Measurements from ENCODE around the gene ZNF311. TPM values are rescaled to one million over a fixed set of nuclear protein-coding genes. Genes with fewer than 3 reads are reported as not detected.

The ZNF311 gene
- 2.6 and 2.7 TPM in 2 replicates for total RNA-seq

DNA sequence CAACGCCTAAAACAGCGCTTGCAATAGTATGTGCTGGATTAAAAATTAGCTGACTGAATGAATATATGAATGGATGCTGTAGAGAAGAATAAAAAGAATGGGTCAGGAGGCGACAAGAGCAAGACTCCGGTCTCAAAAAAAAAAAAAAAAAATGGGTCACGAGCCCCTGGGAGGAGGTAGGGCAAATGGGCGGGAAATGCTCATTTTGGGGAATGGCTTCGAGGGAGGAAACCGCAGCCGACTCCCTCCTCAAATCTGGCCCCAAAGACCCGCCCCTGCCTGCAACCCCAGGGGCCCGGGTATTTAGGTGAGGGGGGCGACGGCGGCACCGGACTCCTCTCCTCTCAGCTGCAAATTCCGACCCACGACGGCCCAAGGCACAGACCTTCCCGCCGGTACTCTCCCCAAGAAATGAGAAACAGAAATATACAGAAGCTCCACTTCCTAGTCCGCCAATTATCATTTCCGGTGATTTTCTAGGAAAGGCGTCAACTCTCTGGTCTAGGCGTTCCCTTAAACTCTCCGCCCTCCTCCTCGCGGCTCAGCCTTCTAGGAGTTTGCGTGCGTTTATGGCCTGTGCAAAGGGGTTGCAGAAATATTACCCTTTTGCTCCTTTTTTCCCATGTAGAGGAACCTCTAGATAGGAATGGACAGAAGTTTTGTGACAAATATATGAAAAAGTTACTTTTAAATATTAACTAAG lies at the start of gene ZNF311:
Gene ZNF311 (minus strand): TSS at position 133 of the 703 bp plus-strand sequence. CDS start 1,361 bp downstream, outside the sequence.
- no peaks in the 10 kb centered on the region for H3K36me3 ChIP-seq (ENCODE audit: control insufficient read depth, insufficient read depth, low read length)
- DNase-seq (ENCODE audit: low read depth), result no peak
- TF ChIP-seq, protein P1, sequence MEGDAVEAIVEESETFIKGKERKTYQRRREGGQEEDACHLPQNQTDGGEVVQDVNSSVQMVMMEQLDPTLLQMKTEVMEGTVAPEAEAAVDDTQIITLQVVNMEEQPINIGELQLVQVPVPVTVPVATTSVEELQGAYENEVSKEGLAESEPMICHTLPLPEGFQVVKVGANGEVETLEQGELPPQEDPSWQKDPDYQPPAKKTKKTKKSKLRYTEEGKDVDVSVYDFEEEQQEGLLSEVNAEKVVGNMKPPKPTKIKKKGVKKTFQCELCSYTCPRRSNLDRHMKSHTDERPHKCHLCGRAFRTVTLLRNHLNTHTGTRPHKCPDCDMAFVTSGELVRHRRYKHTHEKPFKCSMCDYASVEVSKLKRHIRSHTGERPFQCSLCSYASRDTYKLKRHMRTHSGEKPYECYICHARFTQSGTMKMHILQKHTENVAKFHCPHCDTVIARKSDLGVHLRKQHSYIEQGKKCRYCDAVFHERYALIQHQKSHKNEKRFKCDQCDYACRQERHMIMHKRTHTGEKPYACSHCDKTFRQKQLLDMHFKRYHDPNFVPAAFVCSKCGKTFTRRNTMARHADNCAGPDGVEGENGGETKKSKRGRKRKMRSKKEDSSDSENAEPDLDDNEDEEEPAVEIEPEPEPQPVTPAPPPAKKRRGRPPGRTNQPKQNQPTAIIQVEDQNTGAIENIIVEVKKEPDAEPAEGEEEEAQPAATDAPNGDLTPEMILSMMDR (IDR thresholded peaks at IDR 0.05; ENCODE audit: insufficient read depth, low read length, poor library complexity, severe bottlenecking), result no peak
- peak within 1 kb of the TSS; percentile 60 for H3K4me3 ChIP-seq (ENCODE audit: low read depth, low read length)
- no peaks in the 10 kb centered on the region for H3K27me3 ChIP-seq (ENCODE audit: control insufficient read depth, insufficient read depth, low read length)

DNA sequence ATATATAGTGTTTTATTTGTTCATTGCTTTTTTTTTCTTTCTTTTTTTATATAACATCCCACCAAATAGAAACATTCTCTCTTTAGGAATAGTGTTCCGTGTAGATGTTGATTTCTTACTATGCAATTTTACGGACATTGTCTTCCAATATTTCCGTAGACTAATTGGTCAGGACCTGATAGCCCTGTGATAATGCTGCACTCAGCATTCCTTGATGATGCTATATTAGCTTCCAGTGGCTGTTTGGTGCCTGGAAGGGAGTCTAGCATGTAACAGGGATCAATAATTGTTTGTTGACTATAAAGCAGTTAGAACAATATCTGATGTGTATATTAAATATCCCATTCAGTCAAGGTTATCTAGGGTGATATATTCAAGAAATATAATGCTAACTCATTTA lies 46.6 kb upstream of the ZNF311 start:
- no peak for DNase-seq (ENCODE audit: low read depth)
- no peak overlapping the region for H3K4me3 ChIP-seq (ENCODE audit: low read depth, low read length)
- no peaks in the 10 kb centered on the region for H3K27me3 ChIP-seq (ENCODE audit: control insufficient read depth, insufficient read depth, low read length)
- no peaks in the 10 kb centered on the region for H3K36me3 ChIP-seq (ENCODE audit: control insufficient read depth, insufficient read depth, low read length)
- TF ChIP-seq, protein P1 (IDR thresholded peaks at IDR 0.05; ENCODE audit: insufficient read depth, low read length, poor library complexity, severe bottlenecking), result no peak

DNA sequence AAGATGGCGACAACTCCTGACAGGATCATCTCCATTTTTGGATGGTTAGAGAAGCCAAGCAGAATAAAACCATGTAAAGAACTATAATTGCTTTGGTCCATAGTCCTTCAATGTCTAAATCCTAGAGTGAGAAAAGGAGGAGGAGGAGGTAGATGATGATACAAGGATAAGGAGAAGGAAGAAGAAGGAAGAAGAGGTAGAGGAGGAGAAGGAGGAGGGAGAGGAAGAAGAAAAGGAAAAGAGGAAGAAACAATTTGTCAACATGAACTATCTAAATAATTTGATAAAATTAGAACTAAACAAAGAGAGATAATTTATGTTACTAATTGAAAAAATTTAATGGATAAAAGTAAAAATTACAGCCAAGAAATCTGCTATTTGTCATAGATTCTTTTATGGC lies 40.0 kb upstream of the ZNF311 start, which contains the start of gene OR2W1:
Gene OR2W1 (minus strand): TSS at position 101 of the 400 bp plus-strand sequence. CDS start 0 bp downstream, at position 101.
- Histone ChIP-seq H3K4me3 (ENCODE audit: low read depth, low read length) (no peak within 1 kb of the TSS), H3K36me3 (ENCODE audit: control insufficient read depth, insufficient read depth, low read length) (no peaks in the 10 kb centered on the region), H3K27me3 (ENCODE audit: control insufficient read depth, insufficient read depth, low read length) (no peaks in the 10 kb centered on the region)
- no peak for DNase-seq (ENCODE audit: low read depth)
- TF ChIP-seq, protein P1 (IDR thresholded peaks at IDR 0.05; ENCODE audit: insufficient read depth, low read length, poor library complexity, severe bottlenecking), result no peak

DNA sequence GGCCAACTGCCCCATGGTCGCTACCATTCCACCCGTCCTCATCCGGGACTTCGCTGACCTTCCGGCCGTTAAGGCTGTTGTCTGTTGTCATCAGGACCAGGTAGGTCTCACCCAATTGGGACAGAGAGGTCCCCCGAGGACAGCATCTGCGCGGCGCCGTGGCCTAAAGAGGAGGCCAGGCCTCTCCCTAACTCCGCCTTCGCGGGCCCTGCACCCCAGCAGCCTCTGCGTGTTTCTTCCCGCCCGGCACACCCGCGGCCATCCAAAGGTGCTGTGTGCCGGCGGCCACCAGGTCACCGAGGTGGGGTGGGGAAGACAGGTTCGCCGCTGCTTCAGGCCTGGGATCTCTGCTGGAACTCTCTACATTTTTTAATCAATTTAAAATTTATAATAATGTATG lies 30.8 kb upstream of the ZNF311 start:
- H3K27me3 ChIP-seq (ENCODE audit: control insufficient read depth, insufficient read depth, low read length), result no peaks in the 10 kb centered on the region

DNA sequence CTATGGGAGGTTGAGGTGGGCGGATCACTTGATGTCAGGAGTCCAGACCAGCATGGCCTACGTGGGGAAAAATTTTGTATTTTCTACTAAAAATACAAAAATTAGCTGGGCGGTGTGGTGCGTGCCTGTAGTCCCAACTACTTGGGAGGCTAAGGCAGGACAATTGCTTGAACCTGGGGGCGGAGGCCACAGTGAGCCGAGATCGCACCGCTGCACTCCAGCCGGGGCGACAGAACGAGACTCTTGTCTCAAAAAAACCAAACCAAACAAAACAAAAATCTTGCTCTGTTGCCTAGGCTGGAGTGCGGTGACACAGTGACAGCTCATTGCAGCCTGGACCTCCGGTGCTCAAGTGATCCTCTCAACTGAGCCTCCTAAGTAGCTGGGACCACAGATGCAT lies 23.7 kb upstream of the ZNF311 start:
- Histone ChIP-seq H3K27me3 (ENCODE audit: control insufficient read depth, insufficient read depth, low read length) (no peaks in the 10 kb centered on the region), H3K4me3 (ENCODE audit: low read depth, low read length) (no peak overlapping the region), H3K36me3 (ENCODE audit: control insufficient read depth, insufficient read depth, low read length) (no peaks in the 10 kb centered on the region)
- no peak for DNase-seq (ENCODE audit: low read depth)
- TF ChIP-seq, protein P1 (IDR thresholded peaks at IDR 0.05; ENCODE audit: insufficient read depth, low read length, poor library complexity, severe bottlenecking), result no peak

More for the DNA sequence above, 30.8 kb upstream of the ZNF311 start:
- no peak for DNase-seq (ENCODE audit: low read depth)
- Histone ChIP-seq H3K36me3 (ENCODE audit: control insufficient read depth, insufficient read depth, low read length) (no peaks in the 10 kb centered on the region), H3K4me3 (ENCODE audit: low read depth, low read length) (no peak overlapping the region)
- TF ChIP-seq, protein P1 (IDR thresholded peaks at IDR 0.05; ENCODE audit: insufficient read depth, low read length, poor library complexity, severe bottlenecking), result no peak
